ENCODE results near the gene HSP90AB1.

HSP90AB1 gene

GRCh38 chr6:44284121-44284520 is 37.2 kb downstream of the HSP90AB1 start:
- peak in 8 of 51 donors; percentile 5 to 36 (median 18) for DNase-seq

DNA sequence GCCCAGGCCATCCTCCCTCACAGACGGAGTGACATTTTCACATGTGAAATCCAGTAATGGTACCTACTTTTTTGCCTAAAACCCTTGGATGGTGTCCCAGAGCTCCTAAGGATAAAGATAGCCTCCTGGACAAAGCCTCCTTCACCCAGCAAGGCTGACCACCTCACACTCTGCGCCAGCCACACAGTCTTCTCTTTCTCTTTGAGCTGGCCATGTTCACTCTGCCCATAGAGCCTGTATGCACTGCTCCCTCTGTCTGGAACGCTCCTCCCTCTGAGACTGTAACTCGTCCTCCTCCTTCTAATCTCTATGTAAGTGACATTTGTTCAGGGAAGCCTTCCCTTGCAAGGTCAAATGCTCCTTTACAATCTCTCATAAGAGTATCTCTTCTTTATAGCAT is 38.0 kb downstream of the HSP90AB1 start:
- no peak for DNase-seq

DNA sequence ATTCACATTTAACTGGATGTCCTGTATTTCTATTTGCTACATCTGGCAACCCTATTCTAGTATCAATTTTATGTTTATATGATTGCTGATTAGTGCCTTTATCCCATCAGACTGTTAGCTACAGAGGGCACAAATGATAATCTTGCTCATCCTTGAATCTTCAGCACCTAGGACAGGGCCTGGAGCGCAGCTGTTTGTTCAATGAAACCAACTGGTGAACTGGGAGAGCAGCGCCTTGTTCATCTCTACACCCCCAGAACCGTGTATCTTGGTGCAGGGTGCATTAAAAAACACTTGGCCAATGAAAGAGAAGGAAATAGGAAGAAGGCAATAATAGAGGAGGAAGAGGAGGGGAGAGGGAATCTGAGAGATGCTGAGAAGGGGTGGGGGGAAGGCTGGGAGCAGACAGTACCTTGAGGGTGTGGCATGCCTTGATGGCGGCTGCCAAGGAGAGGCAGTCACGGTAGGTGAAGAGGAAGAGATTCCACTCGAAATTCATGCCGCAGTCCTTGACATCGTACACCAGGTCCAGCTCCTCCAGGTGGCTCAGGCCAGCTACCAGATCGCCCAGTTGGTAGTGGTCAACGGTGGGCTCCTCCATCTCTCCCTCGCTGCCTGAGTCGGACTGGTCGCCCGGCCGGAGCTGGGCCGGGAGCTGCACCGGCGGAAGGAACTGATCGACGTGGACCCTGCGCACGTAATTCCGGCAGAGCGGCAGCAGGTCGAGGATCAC is 38.8 kb downstream of the HSP90AB1 start:
- DNase-seq: no peak

DNA sequence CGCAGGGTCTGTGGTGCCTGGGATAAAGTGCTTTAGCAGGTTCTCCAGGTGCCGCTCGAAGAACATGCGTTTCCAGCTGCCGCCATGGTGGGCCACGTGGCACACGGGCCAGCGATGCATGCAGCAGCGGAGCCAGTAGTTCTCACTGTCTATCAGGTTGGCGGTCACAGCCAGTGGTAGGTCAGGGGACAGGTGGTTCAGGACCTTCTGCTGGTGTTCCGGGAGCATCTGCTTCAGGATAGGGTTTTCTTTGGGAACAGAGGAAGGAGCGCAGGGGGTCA is 39.3 kb downstream of the HSP90AB1 start:
- DNase-seq: no peak

GRCh38 chr6:44286747-44287146 is 39.8 kb downstream of the HSP90AB1 start:
- DNase-seq: no peak

DNA sequence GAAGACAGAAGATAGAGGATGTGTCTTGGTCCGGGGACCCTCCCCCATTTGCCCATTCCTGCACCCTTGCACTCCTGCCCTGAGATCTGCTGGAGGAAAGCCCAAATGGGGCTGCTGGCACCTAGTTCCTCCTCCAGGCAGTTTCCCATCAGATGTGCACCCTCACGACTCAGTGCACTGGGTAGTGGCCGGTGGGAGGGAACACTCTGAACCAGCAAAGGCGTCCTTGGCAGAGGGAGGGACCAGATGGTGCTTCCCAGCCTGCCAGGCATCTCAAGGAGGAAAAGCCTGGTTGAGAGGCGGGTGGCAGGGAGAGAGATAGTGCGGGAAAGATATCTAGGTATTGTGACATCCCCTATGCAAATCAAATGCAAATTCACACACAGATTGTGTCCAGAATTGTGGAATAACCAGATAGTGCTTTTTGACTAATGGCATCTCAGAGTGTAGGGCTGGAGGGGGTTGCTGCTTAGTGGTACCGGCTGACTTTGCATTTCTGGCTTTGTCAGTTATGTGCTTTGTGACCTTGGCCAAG is 42.9 kb downstream of the HSP90AB1 start:
- peak in 1 of 51 donors; percentile 72 for DNase-seq

DNA sequence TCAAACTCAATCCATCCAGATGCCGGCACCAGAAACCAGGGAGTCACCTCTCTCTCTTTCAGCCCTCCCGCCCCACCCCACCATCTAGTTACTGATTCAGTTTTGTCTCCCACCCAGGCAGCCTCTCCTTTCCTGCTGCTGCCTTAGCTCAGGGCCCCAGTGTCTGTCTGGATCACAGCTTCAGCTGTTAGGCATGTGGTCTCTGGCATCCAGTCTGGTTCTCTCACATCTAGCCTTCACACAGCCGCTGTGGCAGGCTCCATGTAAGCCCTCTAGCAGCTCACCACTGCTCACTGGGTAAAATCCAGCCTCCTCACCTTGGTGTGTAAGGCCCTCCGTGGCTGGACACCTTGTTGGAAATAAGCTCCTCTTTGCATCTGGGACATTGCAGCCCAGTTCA is 44.9 kb downstream of the HSP90AB1 start:
- no peak for DNase-seq

- no peak for DNase-seq
These were observed 45.9 kb downstream of the HSP90AB1 start for GRCh38 chr6:44292661-44293365.

DNA sequence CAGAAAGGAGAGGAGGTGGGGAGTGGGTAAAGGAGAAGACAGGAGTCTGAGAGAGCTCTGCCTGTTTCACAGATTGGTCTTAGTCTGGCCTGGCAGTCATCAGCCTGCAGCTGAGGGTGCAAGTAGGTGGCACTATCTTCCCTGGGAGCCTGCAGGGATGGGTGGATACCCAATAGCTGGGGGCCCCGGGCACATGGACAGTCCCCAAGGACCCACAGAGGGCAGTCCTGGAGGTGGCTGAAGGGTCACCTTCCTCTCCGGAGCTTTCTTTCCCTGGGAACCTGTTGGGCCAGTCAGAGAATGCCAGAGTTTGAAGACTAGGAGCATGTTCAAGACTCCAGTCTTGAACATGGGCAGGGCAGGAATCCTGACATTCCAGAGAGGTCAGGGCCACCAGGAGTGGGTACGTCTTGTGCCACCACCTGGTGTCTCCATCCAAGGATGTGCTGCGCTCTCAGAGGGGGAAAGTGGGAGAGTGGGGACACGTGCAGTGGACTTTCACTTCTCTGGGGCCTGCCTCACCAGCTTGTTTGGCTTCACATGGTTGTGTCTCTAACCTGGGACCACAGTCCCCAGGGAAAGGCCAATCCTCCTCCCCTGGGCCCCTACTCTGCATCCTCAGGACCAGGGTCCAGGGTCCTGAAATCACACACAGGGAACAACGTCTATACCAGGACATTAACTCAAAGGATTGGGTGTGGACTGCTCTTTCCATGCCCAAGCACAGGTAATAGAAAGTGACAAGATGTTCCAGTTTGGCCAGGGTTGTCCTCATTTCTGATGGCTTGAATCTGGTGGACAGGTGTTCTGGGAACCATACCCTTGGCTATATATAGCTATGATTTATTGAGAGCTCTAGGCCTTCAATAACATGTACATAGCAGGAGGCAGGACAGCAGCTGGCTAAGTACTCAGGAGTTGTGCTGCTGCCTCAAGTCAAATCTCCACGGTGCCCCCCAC is 48.2 kb downstream of the HSP90AB1 start:
- no peak for DNase-seq

GRCh38 chr6:44297063-44298038 is 50.5 kb downstream of the HSP90AB1 start:
- peak in 32 of 51 donors; percentile 10 to 64 (median 36) for DNase-seq

DNA sequence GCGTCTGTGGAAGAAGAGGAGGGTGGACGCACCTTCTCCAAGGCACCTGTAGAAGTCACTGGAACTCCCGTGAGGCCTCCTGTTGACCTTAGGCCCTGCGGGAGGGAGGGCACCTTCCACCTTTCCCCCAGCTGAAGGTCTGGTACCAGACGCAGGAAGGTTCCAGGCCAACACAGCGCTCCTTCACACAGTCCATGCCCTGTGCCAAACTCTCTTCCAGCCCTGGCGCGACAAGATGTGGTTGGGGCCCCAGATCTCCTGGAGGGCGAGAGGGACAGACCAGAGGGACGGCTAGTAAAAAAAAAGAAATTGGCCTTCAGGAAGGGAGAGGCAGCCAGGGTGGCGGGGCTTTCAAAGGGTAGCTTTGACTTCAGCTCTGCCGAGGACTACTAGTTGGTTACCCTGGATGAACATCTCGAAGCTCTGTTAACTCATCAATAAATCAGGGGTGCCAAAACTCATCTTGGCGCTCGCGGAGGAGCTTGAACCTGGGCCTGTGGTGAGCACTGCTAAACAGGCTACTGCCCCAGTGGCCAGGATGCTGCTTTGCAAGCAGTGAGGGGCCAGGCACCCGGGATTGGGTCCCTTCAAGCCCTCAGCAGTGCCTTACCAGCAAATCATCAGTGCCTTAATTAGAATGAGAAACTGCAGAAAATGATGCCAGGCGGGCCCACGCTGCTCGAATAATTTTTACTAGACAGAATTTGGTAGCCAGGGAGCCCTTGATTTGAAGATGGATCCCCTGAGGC is 51.3 kb downstream of the HSP90AB1 start:
- DNase-seq: no peak

GRCh38 chr6:44298864-44299263 is 52.0 kb downstream of the HSP90AB1 start:
- no peak for DNase-seq

GRCh38 chr6:44300292-44300823 is 53.5 kb downstream of the HSP90AB1 start:
- no peak for DNase-seq

- no peak for DNase-seq
These were observed 54.2 kb downstream of the HSP90AB1 start for GRCh38 chr6:44301106-44301505.

DNA sequence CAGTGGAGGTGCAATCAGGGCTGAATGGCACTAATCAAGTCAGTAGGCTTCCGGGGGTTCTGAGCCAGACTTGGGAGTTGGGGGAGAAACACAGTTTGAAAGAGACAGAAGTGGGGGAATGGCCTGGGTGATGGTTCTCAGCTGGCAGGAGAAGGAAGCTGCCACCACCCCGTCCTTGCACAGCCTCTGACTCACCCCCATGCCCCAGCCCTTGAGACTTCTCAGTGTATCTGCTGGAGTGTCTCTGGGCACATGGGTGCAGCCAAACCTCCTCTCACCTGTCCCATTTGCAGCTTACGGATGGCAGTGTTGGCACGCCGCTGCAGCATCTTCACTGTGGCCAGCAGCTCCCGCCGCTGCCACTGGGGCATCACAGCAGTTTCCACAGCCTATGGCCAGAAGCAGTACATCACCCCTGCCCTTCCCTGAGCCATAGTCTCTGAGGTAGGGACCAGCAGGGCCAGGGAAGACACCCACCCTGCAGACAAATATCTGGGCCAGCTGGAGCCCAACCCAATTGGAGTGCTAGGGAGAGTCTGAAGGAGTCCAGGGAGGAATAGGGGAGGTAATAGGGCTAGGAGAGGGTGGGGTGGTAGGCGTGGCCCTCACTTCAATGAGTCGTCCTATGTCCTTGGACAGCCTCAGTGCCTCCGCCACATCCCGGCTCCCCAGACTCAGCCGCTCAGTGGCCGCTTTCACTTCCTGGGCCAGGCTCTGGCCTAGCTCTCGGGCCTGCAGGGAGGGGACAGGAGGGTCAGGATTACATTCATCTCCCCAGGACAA is 55.1 kb downstream of the HSP90AB1 start:
- DNase-seq: no peak

DNA sequence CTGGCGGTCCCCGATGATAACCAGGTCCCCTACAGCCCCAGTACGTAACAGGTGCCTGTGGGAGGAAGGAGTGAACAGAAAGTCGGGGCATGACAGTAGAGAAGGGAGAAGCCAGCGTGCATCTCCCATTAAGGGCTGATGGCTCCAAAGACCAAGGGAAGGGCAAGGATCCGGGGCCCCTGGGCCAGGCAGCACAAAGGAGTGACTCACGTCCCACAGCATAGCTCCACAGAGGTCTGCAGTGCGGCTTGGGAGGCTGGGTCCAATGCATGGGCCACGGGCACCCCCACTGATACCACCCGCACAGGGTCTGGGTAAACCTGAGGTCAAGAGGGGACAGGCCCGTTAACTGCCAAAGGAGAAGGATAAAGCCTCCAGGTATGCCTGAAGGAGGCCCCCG is 56.0 kb downstream of the HSP90AB1 start:
- no peak for DNase-seq

Data from hypothalamus (tissue), 51 donors.